K562 (cell line): ENCODE data around the gene POLR1C. TPM values are rescaled to one million over a fixed set of nuclear protein-coding genes. Genes with fewer than 3 reads are reported as not detected.

Experiments used
- ATAC-seq: fragments of 200-7000 bp; cut with Tn5 transposase; 3 replicates; pipeline ENCODE4 v1.9.1; 2020; ENCODE audit warnings: moderate library complexity
- BruUV-seq: library from RNA; stranded (reverse); fragments of 400-500 nt; replicated peaks from 2 replicates; lab custom pipeline; 2021; lab: Mats Ljungman, UMichigan
- CTCF ChIA-PET: fragments of 300-600 bp; formaldehyde crosslinking; extraction: SDS; loops from one replicate; lab custom pipeline; 2021; ENCODE audit warnings: low intra/inter-chr PET ratio; lab: Yijun Ruan, JAX
- POLR2A ChIA-PET: fragments of 300-600, 350-650 bp; sonication (Branson Sonifier 250); formaldehyde crosslinking; extraction: SDS; loops from one replicate; lab custom pipeline; 2021; ENCODE audit warnings: antibody characterized with exemption, inconsistent platforms; lab: Yijun Ruan, JAX
- DNase-seq, 4 experiments: peaks; one replicate each; pipeline versions ENCODE4 v3.0.0 to v3.0.0-alpha.2; 2011 to 2018; ENCODE audit warnings: low spot score in 3 of 4, mixed read lengths in 3 of 4; ENCODE audit errors: extremely low read depth in 1 of 4
- FAIRE-seq: peaks from 2 replicates; lab custom pipeline; 2011; peaks lifted over from hg19 to GRCh38; lab: Jason Lieb, UNC
- H2AFZ ChIP-seq: 2 replicates; pipeline ENCODE4 v1.6.0; 2011; ENCODE audit warnings: low read depth, low read length, control low read depth, inconsistent platforms
- H3K27ac ChIP-seq: fragments of 200-600 bp; 3 replicates; pipeline ENCODE4 v1.8.0; 2011; ENCODE audit warnings: low read depth, mild to moderate bottlenecking, control low read depth, inconsistent platforms, low read length, moderate library complexity, mixed read lengths; ENCODE audit errors: extremely low read depth
- H3K27me3 ChIP-seq, 2 experiments: fragments of 300-600 bp in 1 of 2; 2 replicates in 1 of 2; 3 replicates in 1 of 2; pipeline versions ENCODE4 v1.6.0 to v1.8.0; 2011; ENCODE audit warnings: inconsistent platforms in 2 of 2, low read length in 2 of 2, mild to moderate bottlenecking in 1 of 2, mixed read lengths in 1 of 2, moderate library complexity in 1 of 2; ENCODE audit not compliant: control insufficient read depth in 2 of 2, insufficient read depth in 2 of 2
- H3K36me3 ChIP-seq: fragments of 300-600 bp; 3 replicates; pipeline ENCODE4 v1.8.0; 2011; ENCODE audit warnings: mild to moderate bottlenecking, low read length, inconsistent platforms; ENCODE audit not compliant: control insufficient read depth, insufficient read depth
- H3K4me1 ChIP-seq, 2 experiments: fragments of 200-600 bp in 1 of 2; replicated peaks in 1 of 2; 2 replicates in 1 of 2; 3 replicates in 1 of 2; pipeline versions ENCODE4 v1.5.1 to v1.8.0; 2011; ENCODE audit warnings: inconsistent platforms in 2 of 2, low read length in 2 of 2, mild to moderate bottlenecking in 1 of 2, mixed read lengths in 1 of 2, moderate library complexity in 1 of 2; ENCODE audit not compliant: control insufficient read depth in 2 of 2, insufficient read depth in 2 of 2
- H3K4me2 ChIP-seq: 2 replicates; pipeline ENCODE4 v1.6.1; 2011; ENCODE audit warnings: low read length, control low read depth, inconsistent platforms, mixed read lengths; ENCODE audit not compliant: insufficient read depth
- H3K4me3 ChIP-seq: fragments of 200-600 bp; sonication (generic), shearing (Covaris generic); 2 replicates; pipeline ENCODE4 v1.5.1; 2016; ENCODE audit warnings: control low read depth, inconsistent platforms
- H3K79me2 ChIP-seq: fragments of 200-600 bp; 3 replicates; pipeline ENCODE4 v1.8.0; 2011; ENCODE audit warnings: low read length, inconsistent platforms; ENCODE audit not compliant: control insufficient read depth, insufficient read depth
- H3K9ac ChIP-seq, 2 experiments: 2 replicates each; pipeline versions ENCODE4 v1.6.0 to v1.6.1; 2011; ENCODE audit warnings: low read depth in 2 of 2, low read length in 2 of 2, control low read depth in 1 of 2, inconsistent platforms in 1 of 2, mild to moderate bottlenecking in 1 of 2, mixed read lengths in 1 of 2; ENCODE audit not compliant: insufficient read depth in 1 of 2
- H3K9me1 ChIP-seq: one replicate; pipeline ENCODE4 v1.6.0; 2011; ENCODE audit warnings: inconsistent platforms, mild to moderate bottlenecking, low read length, moderate library complexity; ENCODE audit not compliant: control insufficient read depth, insufficient read depth
- H3K9me3 ChIP-seq: replicated peaks from 2 replicates; pipeline ENCODE4 v1.5.1; 2011; ENCODE audit warnings: low read depth, low read length, inconsistent platforms; ENCODE audit not compliant: control insufficient read depth, insufficient read depth
- H4K20me1 ChIP-seq: replicated peaks from 2 replicates; pipeline ENCODE4 v1.6.1; 2011; ENCODE audit warnings: low read length, inconsistent platforms, mixed read lengths; ENCODE audit not compliant: control insufficient read depth, insufficient read depth
- CBFA2T3 ChIP-seq: fragments of 450-650 bp; IDR thresholded peaks from 2 replicates; pipeline ENCODE4 v1.6.1; 2017
- CEBPG ChIP-seq, 3 experiments: fragments of 200-800 bp in 1 of 3; sonication (Bioruptor generic) in 1 of 3; sonication (generic) in 1 of 3; formaldehyde crosslinking in 1 of 3; IDR thresholded peaks in 2 of 3; conservative IDR thresholded peaks in 1 of 3; 2 replicates each; pipeline versions ENCODE4 v1.6.1 to v1.8.0; 2016 to 2022; ENCODE audit warnings: missing compliant biosample characterization in 2 of 3, missing genetic modification characterization in 2 of 3, mild to moderate bottlenecking in 1 of 3, missing genetic modification reagents in 1 of 3
- CTBP1 ChIP-seq: fragments of 450-650 bp; IDR thresholded peaks from 2 replicates; pipeline ENCODE4 v1.6.1; 2016; ENCODE audit warnings: borderline replicate concordance
- DPF2 ChIP-seq: fragments of 450-650 bp; IDR thresholded peaks from 2 replicates; pipeline ENCODE4 v1.6.1; 2016
- EP300 ChIP-seq: IDR thresholded peaks from 2 replicates; pipeline ENCODE4 v1.6.1; 2012; ENCODE audit warnings: low read length, improper control_type of control experiment
- GTF3C2 ChIP-seq: IDR thresholded peaks from 3 replicates; pipeline ENCODE4 v1.6.1; 2011; ENCODE audit warnings: borderline replicate concordance, mild to moderate bottlenecking, moderate library complexity; ENCODE audit not compliant: insufficient read length; ENCODE audit errors: extremely low read depth
- ILF3 ChIP-seq: fragments of 450-650 bp; IDR thresholded peaks from 2 replicates; pipeline ENCODE4 v1.6.1; 2018; ENCODE audit warnings: antibody characterized with exemption, mild to moderate bottlenecking, moderate library complexity, borderline replicate concordance
- KLF10 ChIP-seq: fragments of 250-450 bp; sonication (Bioruptor Pico); IDR thresholded peaks from 2 replicates; pipeline ENCODE4 v1.6.1; 2021; ENCODE audit warnings: matching md5 sums
- MYC ChIP-seq, 2 experiments: fragments of 250-450 bp in 1 of 2; sonication (Bioruptor Pico) in 1 of 2; IDR thresholded peaks; 2 replicates each; pipeline versions ENCODE4 v1.5.1 to v1.6.1; 2012 to 2021; ENCODE audit warnings: low read depth in 2 of 2, borderline replicate concordance in 1 of 2, improper control_type of control experiment in 1 of 2, low read length in 1 of 2, mild to moderate bottlenecking in 1 of 2, moderate library complexity in 1 of 2
- POLR2A ChIP-seq: fragments of 450-650 bp; conservative IDR thresholded peaks from 2 replicates; pipeline ENCODE4 v1.6.1; 2016
- SMAD4 ChIP-seq: fragments of 250-450 bp; sonication (Bioruptor Pico); conservative IDR thresholded peaks from 2 replicates; pipeline ENCODE4 v1.8.0; 2021; ENCODE audit warnings: inconsistent platforms, mild to moderate bottlenecking, moderate library complexity
- TBL1XR1 ChIP-seq, 2 experiments: IDR thresholded peaks; 2 replicates each; pipeline ENCODE4 v1.6.1; 2012; ENCODE audit warnings: improper control_type of control experiment in 2 of 2, low read length in 2 of 2, mild to moderate bottlenecking in 1 of 2
- THRAP3 ChIP-seq: fragments of 450-650 bp; IDR thresholded peaks from 2 replicates; pipeline ENCODE4 v1.6.1; 2016; ENCODE audit warnings: mild to moderate bottlenecking, inconsistent platforms, borderline replicate concordance
- TRIM24 ChIP-seq, 2 experiments: fragments of 450-650 bp; IDR thresholded peaks; 2 replicates each; pipeline ENCODE4 v1.6.1; 2016
- ZMIZ1 ChIP-seq, 2 experiments: fragments of 150-350 bp in 1 of 2; IDR thresholded peaks; 2 replicates each; pipeline ENCODE4 v1.6.1; 2012 to 2016; ENCODE audit warnings: low read depth in 2 of 2, low read length in 2 of 2, mild to moderate bottlenecking in 1 of 2, moderate library complexity in 1 of 2
- ZNF354B ChIP-seq: fragments of 250-450 bp; sonication (Bioruptor Pico); IDR thresholded peaks from 2 replicates; pipeline ENCODE4 v1.4.0; 2020
- WGBS: fragments of 100-300 bp; shearing (Covaris generic); methylation state at CpG from one replicate; pipeline ENCODE4 v1.1.6; 2016; ENCODE audit warnings: low coverage, mixed read lengths; ENCODE audit not compliant: insufficient coverage; ENCODE audit errors: missing lambda C conversion rate; 5-methylcytosine and 5-hydroxymethylcytosine counted together
- in situ Hi-C: fragments of 300-500 bp; cut with MboI; formaldehyde crosslinking; loops from 4 replicates; pipeline ENCODE4 v1.15.0; 2018; ENCODE audit warnings: inconsistent platforms, mixed read lengths
- intact Hi-C: fragments of 100-400 bp; cut with micrococcal nuclease; formaldehyde crosslinking; loops from 2 replicates; pipeline ENCODE4 v1.14.2; 2022
- polyA plus RNA-seq, 8 experiments: library from polyadenylated mRNA; depleted of rRNA in 4 of 8; stranded (reverse) in 5 of 8; unstranded in 3 of 8; fragments of >200 nt; fragmentation: Nextera tagmentation in 2 of 8; fragmentation: Illumina TruSeq in 1 of 8; extraction: Ambion mirVana in 2 of 8; extraction: Trizol in 1 of 8; gene quantifications; 2 replicates each; pipeline versions ENCODE4 v1.2.1 to v1.2.3, GENCODE V29; 2011 to 2014; ENCODE audit warnings: inconsistent platforms in 1 of 8, missing spikeins in 1 of 8
- total RNA-seq, 7 experiments: library from RNA; depleted of rRNA in 6 of 7; stranded (reverse); fragments of >200 nt in 6 of 7; fragmentation: Illumina TruSeq in 2 of 7; extraction: Trizol in 2 of 7; gene quantifications; 2 replicates each; pipeline versions ENCODE4 v1.2.1 to v1.2.3, GENCODE V29; 2011 to 2021; ENCODE audit warnings: low replicate concordance in 1 of 7

POLR1C gene
- total and polyA plus RNA-seq, 9 of the 15 experiments (the other 6 are each of a cell fraction or from before 2014, with no cell fraction given): 83.5 to 429 (median 120) TPM

GRCh38 chr6:43524483-43524961 lies 7.6 kb downstream of the POLR1C start:
- Histone ChIP-seq H3K9me3 (no peaks in the 10 kb centered on the region), H4K20me1 (0 out of 2 replicates have a peak, but pooled peaks cover 4% of the 10 kb centered on the region), H3K27me3 (no peaks in the 10 kb centered on the region), H3K27ac (peak overlapping the region; percentile 9; the same call in 1 of the 3 replicates), H3K4me2 (no peak overlapping the region), H3K79me2 (peaks cover 5% of the 10 kb centered on the region), H3K4me3 (no peak overlapping the region), H2AFZ (no peak overlapping the region), H3K9ac (peak overlapping the region in 1 of 2 experiments; percentile 64; a peak in 1 of 4 replicates), H3K4me1 (peaks cover 4% of the 10 kb centered on the region in 2 experiments; a peak in 3 of 5 replicates), H3K36me3 (peaks cover 97% of the 10 kb centered on the region), H3K9me1 (peaks cover 3% of the 10 kb centered on the region)
- no TSS peak for BruUV-seq
- CTCF ChIA-PET: no interaction called here
- DNase-seq (peak in 2 of 4 experiments; percentile 31 to 43), FAIRE-seq (no peak), ATAC-seq (peak; percentile 29)
- POLR2A ChIA-PET: interaction anchor here (0.6 to 3.2 kb wide), 13 partner anchors 8 to 298 kb away, joined by 3 to 19 read pairs (median 3); partner anchors contain the start of genes POLH, POLR1C, XPO5 and YIPF3
- in situ Hi-C loops: no loop called here
- intact Hi-C loops: no loop called here
- 45% methylated on average over 10 of the region's 10 CpGs for WGBS
- no peak for TF ChIP-seq GTF3C2
- no peak for TF ChIP-seq ZNF354B (CRISPR knock-in tag)
- peak; percentile 94 for TF ChIP-seq CTBP1
- no peak for TF ChIP-seq KLF10
- peak; percentile 56; the same call in 1 of the 2 replicates for TF ChIP-seq SMAD4 (CRISPR knock-in tag)
- TF ChIP-seq ZMIZ1 (IDR thresholded peaks at IDR 0.05; ENCODE audit: low read depth in 2 of 2, low read length in 2 of 2): 0 out of 4 replicates have a peak, but pooled peaks of 1 of the 2 experiments have one; percentile 27
- TF ChIP-seq CBFA2T3: peak; percentile 51
- peak; percentile 37; the same call in 1 of the 2 replicates for TF ChIP-seq CEBPG (CRISPR knock-in tag; IDR thresholded peaks at IDR 0.05)
- TF ChIP-seq CEBPG (tag; conservative IDR thresholded peaks at IDR 0.05 in 1 of 2, IDR thresholded peaks at IDR 0.05 in 1 of 2): no peak; a peak in 1 of 4 replicates
- TF ChIP-seq DPF2: peak; percentile 34; the same call in 1 of the 2 replicates
- 0 out of 4 replicates have a peak, but pooled peaks of 1 of the 2 experiments have one; percentile 28 for TF ChIP-seq TBL1XR1 (IDR thresholded peaks at IDR 0.05; ENCODE audit: low read length in 2 of 2)
- peak in 1 of 2 experiments; percentile 53; a peak in 1 of 4 replicates for TF ChIP-seq TRIM24 (IDR thresholded peaks at IDR 0.05)
- 0 out of 2 replicates have a peak, but pooled peaks have one; percentile 17 for TF ChIP-seq POLR2A
- TF ChIP-seq MYC (IDR thresholded peaks at IDR 0.05; ENCODE audit: low read depth, low read length): peak; percentile 19; the same call in 1 of the 2 replicates
- no peak for TF ChIP-seq MYC (CRISPR knock-in tag; IDR thresholded peaks at IDR 0.05; ENCODE audit: borderline replicate concordance, low read depth)
- TF ChIP-seq ILF3: no peak
- no peak for TF ChIP-seq THRAP3
- TF ChIP-seq EP300: peak; percentile 47
